ENCODE data around the gene SMARCA2.

GRCh38 chr9:2087500-2088313 is 72.6 kb downstream of the SMARCA2 start:
- TF ChIP-seq CTCF (IDR thresholded peaks at IDR 0.05) (peak in 2 of 3 donors; percentile 14 to 24), POLR2A (IDR thresholded peaks at IDR 0.05) (no peak), EP300 (IDR thresholded peaks at IDR 0.05) (no peak)
